Neural progenitor cell (in vitro differentiated cells): Measurements from ENCODE around the gene PLEKHN1. TPM values are rescaled to one million over a fixed set of nuclear protein-coding genes. Genes with fewer than 3 reads are reported as not detected.

ENCODE experiments used
- DNase-seq: peaks from one replicate; pipeline ENCODE4 v3.0.0-alpha.2; 2016; ENCODE audit warnings: low spot score
- H2AFZ ChIP-seq: fragments of 200-600 bp; sonication (generic); replicated peaks from 2 replicates; pipeline ENCODE4 v1.6.1; 2016; ENCODE audit warnings: antibody characterized with exemption
- H3F3A ChIP-seq: fragments of 200-600 bp; sonication (generic); 2 replicates; pipeline ENCODE4 v1.6.1; 2016; ENCODE audit warnings: antibody characterized with exemption, low read depth
- H3K27ac ChIP-seq: fragments of 200-600 bp; sonication (generic); 2 replicates; pipeline ENCODE4 v1.5.1; 2016; ENCODE audit warnings: mild to moderate bottlenecking
- H3K27me3 ChIP-seq: fragments of 200-600 bp; sonication (generic); 2 replicates; pipeline ENCODE4 v1.6.1; 2016; ENCODE audit warnings: mild to moderate bottlenecking, moderate library complexity
- H3K36me3 ChIP-seq: fragments of 200-600 bp; sonication (generic); 2 replicates; pipeline ENCODE4 v1.5.1; 2016
- H3K4me1 ChIP-seq: fragments of 200-600 bp; sonication (generic); 2 replicates; pipeline ENCODE4 v1.6.1; 2016; ENCODE audit warnings: mixed run types
- H3K4me2 ChIP-seq: fragments of 200-600 bp; sonication (generic); 2 replicates; pipeline ENCODE4 v1.6.1; 2016
- H3K4me3 ChIP-seq: fragments of 200-600 bp; sonication (generic); 2 replicates; pipeline ENCODE4 v1.5.1; 2016
- H3K79me2 ChIP-seq: fragments of 200-600 bp; sonication (generic); 2 replicates; pipeline ENCODE4 v1.6.1; 2016; ENCODE audit warnings: low read depth
- H3K9ac ChIP-seq: fragments of 200-600 bp; sonication (generic); 2 replicates; pipeline ENCODE4 v1.6.1; 2016
- H3K9me3 ChIP-seq: fragments of 200-600 bp; sonication (generic); 2 replicates; pipeline ENCODE4 v1.5.1; 2016; ENCODE audit warnings: low read depth
- H4K20me1 ChIP-seq: fragments of 200-600 bp; sonication (generic); 2 replicates; pipeline ENCODE4 v1.6.1; 2016; ENCODE audit warnings: low read depth
- H3K27ac Mint-ChIP-seq: 3 replicates; pipeline ENCODE4 v1.8.0; 2021; ENCODE audit warnings: mixed read lengths
- H3K27me3 Mint-ChIP-seq: 2 replicates; pipeline ENCODE4 v1.8.0; 2022; ENCODE audit warnings: low read depth, mild to moderate bottlenecking, inconsistent platforms, moderate library complexity, mixed read lengths; ENCODE audit not compliant: insufficient read depth
- H3K36me3 Mint-ChIP-seq: 3 replicates; pipeline ENCODE4 v1.8.0; 2021; ENCODE audit warnings: mixed read lengths
- H3K4me1 Mint-ChIP-seq: 3 replicates; pipeline ENCODE4 v1.8.0; 2021; ENCODE audit warnings: mixed read lengths
- H3K4me3 Mint-ChIP-seq: 3 replicates; pipeline ENCODE4 v1.8.0; 2021; ENCODE audit warnings: mild to moderate bottlenecking, moderate library complexity, mixed read lengths
- H3K9me3 Mint-ChIP-seq: 3 replicates; pipeline ENCODE4 v1.8.0; 2020; ENCODE audit warnings: mixed read lengths
- CTCF ChIP-seq: fragments of 200-600 bp; sonication (generic); IDR thresholded peaks from 2 replicates; pipeline ENCODE4 v1.5.1; 2017; ENCODE audit warnings: antibody characterized with exemption, mild to moderate bottlenecking
- EZH2 ChIP-seq: fragments of 200-600 bp; sonication (generic); IDR thresholded peaks from 2 replicates; pipeline ENCODE4 v1.6.1; 2017; ENCODE audit warnings: antibody characterized with exemption, mild to moderate bottlenecking, moderate library complexity
- EZH2phosphoT487 ChIP-seq: fragments of 200-600 bp; sonication (generic); IDR thresholded peaks from 2 replicates; pipeline ENCODE4 v1.6.1; 2017; ENCODE audit warnings: antibody characterized with exemption
- total RNA-seq: library from RNA; depleted of rRNA; stranded (reverse); fragments of >200 nt; gene quantifications from 2 replicates; pipeline ENCODE4 v1.2.3, GENCODE V29; 2015; ENCODE audit warnings: low replicate concordance

The PLEKHN1 gene
- total RNA-seq, 1 donor from 2014 or later, result not detected

GRCh38 chr1:942864-943533, 23.3 kb upstream of the PLEKHN1 start:
- peaks cover 67% of the 10 kb centered on the region for H3K27me3 ChIP-seq
- TF ChIP-seq EZH2phosphoT487 (no peak), CTCF (no peak), EZH2 (no peak)
- H4K20me1 ChIP-seq, result peaks cover 95% of the 10 kb centered on the region
- no peak overlapping the region for H3K9ac ChIP-seq
- Mint-ChIP-seq H3K4me3 (peak overlapping the region; percentile 53), H3K9me3 (no peaks in the 10 kb centered on the region), H3K27ac (no peak overlapping the region), H3K4me1 (peaks cover 31% of the 10 kb centered on the region), H3K27me3 (peaks cover 32% of the 10 kb centered on the region), H3K36me3 (peaks cover 11% of the 10 kb centered on the region)
- DNase-seq, result no peak
- peak overlapping the region; percentile 87 for H3K4me2 ChIP-seq
- peaks cover 19% of the 10 kb centered on the region for H3K4me1 ChIP-seq
- H3K79me2 ChIP-seq, result no peaks in the 10 kb centered on the region
- no peak overlapping the region for H3K27ac ChIP-seq
- H3F3A ChIP-seq, result peaks cover 27% of the 10 kb centered on the region
- H3K4me3 ChIP-seq, result peak overlapping the region; percentile 46
- H3K9me3 ChIP-seq, result no peaks in the 10 kb centered on the region
- H3K36me3 ChIP-seq, result no peaks in the 10 kb centered on the region
- H2AFZ ChIP-seq, result no peak overlapping the region

GRCh38 chr1:943545-944340, 22.5 kb upstream of the PLEKHN1 start:
- peaks cover 19% of the 10 kb centered on the region for H3K4me1 ChIP-seq

More at GRCh38 chr1:943545-944340, 22.5 kb upstream of the PLEKHN1 start:
- no peak for DNase-seq
- H3K79me2 ChIP-seq, result no peaks in the 10 kb centered on the region
- no peak overlapping the region for H3K4me3 ChIP-seq
- peaks cover 27% of the 10 kb centered on the region for H3F3A ChIP-seq
- H3K27me3 ChIP-seq, result peaks cover 59% of the 10 kb centered on the region
- H3K27ac Mint-ChIP-seq, result no peak overlapping the region
- no peak overlapping the region for H3K27ac ChIP-seq
- peaks cover 25% of the 10 kb centered on the region for H3K4me1 Mint-ChIP-seq
- H3K9me3 ChIP-seq, result no peaks in the 10 kb centered on the region
- no peak overlapping the region for H3K4me2 ChIP-seq
- no peaks in the 10 kb centered on the region for H3K36me3 ChIP-seq
- H3K9ac ChIP-seq, result no peak overlapping the region
- H2AFZ ChIP-seq, result no peak overlapping the region
- H3K36me3 Mint-ChIP-seq, result peaks cover 11% of the 10 kb centered on the region
- H3K9me3 Mint-ChIP-seq, result no peaks in the 10 kb centered on the region
- peak overlapping the region; percentile 53 for H3K4me3 Mint-ChIP-seq
- H4K20me1 ChIP-seq, result peaks cover 93% of the 10 kb centered on the region
- TF ChIP-seq EZH2 (no peak), EZH2phosphoT487 (no peak), CTCF (no peak)
- peaks cover 30% of the 10 kb centered on the region for H3K27me3 Mint-ChIP-seq
